T follicular helper cell (primary cell): ENCODE measurements around the gene SMURF1.
A peak's percentile ranks its signal among the peaks of the same experiment; 100 is the strongest.

ENCODE experiments used
- DNase-seq: peaks from one replicate; pipeline ENCODE4 v3.0.0-alpha.2; 2020; ENCODE audit warnings: low read depth

The SMURF1 gene

GRCh38 chr7:99141841-99142726 is 1.8 kb downstream of the SMURF1 start:
- DNase-seq: peak; percentile 66

GRCh38 chr7:99141334-99141733 is 2.6 kb downstream of the SMURF1 start:
- DNase-seq: no peak

GRCh38 chr7:99140813-99141212 is 3.1 kb downstream of the SMURF1 start:
- DNase-seq: no peak

- no peak for DNase-seq
Observed at GRCh38 chr7:99139036-99139435, 4.9 kb downstream of the SMURF1 start.

- no peak for DNase-seq
Observed at GRCh38 chr7:99137411-99138180, 6.3 kb downstream of the SMURF1 start.

GRCh38 chr7:99135938-99136337 is 8.0 kb downstream of the SMURF1 start:
- DNase-seq: no peak

GRCh38 chr7:99133766-99134564 is 9.9 kb downstream of the SMURF1 start:
- DNase-seq: no peak

GRCh38 chr7:99132595-99133321 is 11.2 kb downstream of the SMURF1 start:
- no peak for DNase-seq

- no peak for DNase-seq
Observed at GRCh38 chr7:99131290-99131689, 12.6 kb downstream of the SMURF1 start.

- no peak for DNase-seq
Observed at GRCh38 chr7:99129536-99129935, 14.4 kb downstream of the SMURF1 start.

GRCh38 chr7:99129001-99129400 is 14.9 kb downstream of the SMURF1 start:
- no peak for DNase-seq

- no peak for DNase-seq
Observed at GRCh38 chr7:99128076-99128950, 15.6 kb downstream of the SMURF1 start.

- DNase-seq: no peak
Observed at GRCh38 chr7:99127636-99128035, 16.3 kb downstream of the SMURF1 start.

GRCh38 chr7:99126921-99127553 is 16.9 kb downstream of the SMURF1 start:
- no peak for DNase-seq

- no peak for DNase-seq
Observed at GRCh38 chr7:99125505-99125865, 18.4 kb downstream of the SMURF1 start.

GRCh38 chr7:99124751-99125504 is 19.0 kb downstream of the SMURF1 start:
- no peak for DNase-seq

GRCh38 chr7:99124236-99124635 is 19.7 kb downstream of the SMURF1 start:
- DNase-seq: no peak

- no peak for DNase-seq
Observed at GRCh38 chr7:99123571-99124033, 20.3 kb downstream of the SMURF1 start.

- no peak for DNase-seq
Observed at GRCh38 chr7:99122762-99123161, 21.1 kb downstream of the SMURF1 start.
